K562 (cell line): ENCODE measurements around the gene ESAM. TPM values are rescaled to one million over a fixed set of nuclear protein-coding genes. Genes with fewer than 3 reads are reported as not detected.

Experiments used
- ARNT ChIP-seq, 2 experiments: fragments of 450-650 bp; IDR thresholded peaks; 2 replicates each; pipeline ENCODE4 v1.6.1; 2016; ENCODE audit warnings: mild to moderate bottlenecking in 1 of 2
- DEAF1 ChIP-seq: fragments of 450-650 bp; formaldehyde crosslinking; IDR thresholded peaks from 2 replicates; pipeline ENCODE4 v1.4.0; 2020; ENCODE audit warnings: mild to moderate bottlenecking, moderate library complexity
- EGR1 ChIP-seq: fragments of 450-650 bp; conservative IDR thresholded peaks from 2 replicates; pipeline ENCODE4 v1.6.1; 2017; ENCODE audit warnings: mild to moderate bottlenecking
- POLR2H ChIP-seq: IDR thresholded peaks from 2 replicates; pipeline ENCODE4 v1.6.1; 2016; ENCODE audit warnings: missing genetic modification characterization, low read depth, mild to moderate bottlenecking, control low read depth, missing compliant biosample characterization, moderate library complexity
- ZZZ3 ChIP-seq: fragments of 450-650 bp; IDR thresholded peaks from 2 replicates; pipeline ENCODE4 v1.6.1; 2016; ENCODE audit warnings: antibody characterized with exemption, mild to moderate bottlenecking, moderate library complexity
- polyA plus RNA-seq, 8 experiments: library from polyadenylated mRNA; depleted of rRNA in 4 of 8; stranded (reverse) in 5 of 8; unstranded in 3 of 8; fragments of >200 nt; fragmentation: Nextera tagmentation in 2 of 8; fragmentation: Illumina TruSeq in 1 of 8; extraction: Ambion mirVana in 2 of 8; extraction: Trizol in 1 of 8; gene quantifications; 2 replicates each; pipeline versions ENCODE4 v1.2.1 to v1.2.3, GENCODE V29; 2011 to 2014; ENCODE audit warnings: inconsistent platforms in 1 of 8, missing spikeins in 1 of 8
- total RNA-seq, 7 experiments: library from RNA; depleted of rRNA in 6 of 7; stranded (reverse); fragments of >200 nt in 6 of 7; fragmentation: Illumina TruSeq in 2 of 7; extraction: Trizol in 2 of 7; gene quantifications; 2 replicates each; pipeline versions ENCODE4 v1.2.1 to v1.2.3, GENCODE V29; 2011 to 2021; ENCODE audit warnings: low replicate concordance in 1 of 7
- TF ChIP-seq, protein P1 (sequence below), 2 experiments: fragments of 450-650 bp in 1 of 2; sonication (generic) in 1 of 2; formaldehyde crosslinking in 1 of 2; IDR thresholded peaks; 2 replicates each; pipeline versions ENCODE4 v1.7.1 to v1.9.0; 2016 to 2022; ENCODE audit warnings: inconsistent platforms in 1 of 2, mild to moderate bottlenecking in 1 of 2, missing genetic modification reagents in 1 of 2

Gene ESAM
- total and polyA plus RNA-seq, 9 of the 15 experiments (the other 6 are each of a cell fraction or from before 2014, with no cell fraction given) = 0.06 to 1.5 (median 0.22) TPM

DNA sequence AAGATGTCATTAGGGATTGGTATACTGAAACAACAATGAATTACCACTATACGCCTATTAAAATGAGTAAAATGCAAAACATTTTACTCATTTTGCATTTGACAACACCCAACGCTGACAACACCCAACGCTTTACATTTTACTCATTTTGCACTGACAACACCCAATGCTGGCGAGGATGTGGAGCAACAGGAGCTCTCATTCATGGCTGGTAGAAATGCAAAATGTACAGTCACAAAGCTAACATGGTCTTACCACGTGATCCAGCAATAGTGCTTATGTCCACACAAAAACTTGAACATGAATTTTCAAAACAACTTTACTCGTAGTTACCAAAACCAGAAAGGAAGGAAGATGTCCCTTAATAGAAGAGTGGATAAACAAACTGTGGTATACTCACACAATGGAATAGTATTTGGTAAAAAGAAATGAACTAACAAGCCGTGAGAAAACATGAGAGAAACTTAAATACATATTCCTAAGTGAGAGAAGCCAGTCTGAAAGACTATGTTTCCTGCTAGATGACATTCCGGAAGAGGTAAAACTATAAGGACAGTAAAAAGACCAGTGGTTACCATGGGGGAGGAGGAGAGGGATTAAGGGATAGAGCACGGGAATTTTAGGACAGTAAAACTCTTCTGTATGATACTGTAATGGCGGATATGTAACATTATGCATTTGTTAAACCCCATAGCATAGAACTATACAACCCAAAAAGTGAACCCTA lies 49.5 kb upstream of the ESAM start (continued):
- TF ChIP-seq, protein P1, sequence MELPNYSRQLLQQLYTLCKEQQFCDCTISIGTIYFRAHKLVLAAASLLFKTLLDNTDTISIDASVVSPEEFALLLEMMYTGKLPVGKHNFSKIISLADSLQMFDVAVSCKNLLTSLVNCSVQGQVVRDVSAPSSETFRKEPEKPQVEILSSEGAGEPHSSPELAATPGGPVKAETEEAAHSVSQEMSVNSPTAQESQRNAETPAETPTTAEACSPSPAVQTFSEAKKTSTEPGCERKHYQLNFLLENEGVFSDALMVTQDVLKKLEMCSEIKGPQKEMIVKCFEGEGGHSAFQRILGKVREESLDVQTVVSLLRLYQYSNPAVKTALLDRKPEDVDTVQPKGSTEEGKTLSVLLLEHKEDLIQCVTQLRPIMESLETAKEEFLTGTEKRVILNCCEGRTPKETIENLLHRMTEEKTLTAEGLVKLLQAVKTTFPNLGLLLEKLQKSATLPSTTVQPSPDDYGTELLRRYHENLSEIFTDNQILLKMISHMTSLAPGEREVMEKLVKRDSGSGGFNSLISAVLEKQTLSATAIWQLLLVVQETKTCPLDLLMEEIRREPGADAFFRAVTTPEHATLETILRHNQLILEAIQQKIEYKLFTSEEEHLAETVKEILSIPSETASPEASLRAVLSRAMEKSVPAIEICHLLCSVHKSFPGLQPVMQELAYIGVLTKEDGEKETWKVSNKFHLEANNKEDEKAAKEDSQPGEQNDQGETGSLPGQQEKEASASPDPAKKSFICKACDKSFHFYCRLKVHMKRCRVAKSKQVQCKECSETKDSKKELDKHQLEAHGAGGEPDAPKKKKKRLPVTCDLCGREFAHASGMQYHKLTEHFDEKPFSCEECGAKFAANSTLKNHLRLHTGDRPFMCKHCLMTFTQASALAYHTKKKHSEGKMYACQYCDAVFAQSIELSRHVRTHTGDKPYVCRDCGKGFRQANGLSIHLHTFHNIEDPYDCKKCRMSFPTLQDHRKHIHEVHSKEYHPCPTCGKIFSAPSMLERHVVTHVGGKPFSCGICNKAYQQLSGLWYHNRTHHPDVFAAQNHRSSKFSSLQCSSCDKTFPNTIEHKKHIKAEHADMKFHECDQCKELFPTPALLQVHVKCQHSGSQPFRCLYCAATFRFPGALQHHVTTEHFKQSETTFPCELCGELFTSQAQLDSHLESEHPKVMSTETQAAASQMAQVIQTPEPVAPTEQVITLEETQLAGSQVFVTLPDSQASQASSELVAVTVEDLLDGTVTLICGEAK (IDR thresholded peaks at IDR 0.05) = peak; percentile 37; the same call in 1 of the 2 replicates
- TF ChIP-seq, protein P1 (CRISPR knock-in tag; IDR thresholded peaks at IDR 0.05) = no peak
- TF ChIP-seq DEAF1 (CRISPR knock-in tag) = no peak
- no peak for TF ChIP-seq ARNT (IDR thresholded peaks at IDR 0.05)
- no peak for TF ChIP-seq ZZZ3
- no peak for TF ChIP-seq EGR1
- TF ChIP-seq POLR2H = no peak
- TF ChIP-seq, all 486 proteins: peak for 5
